Measurements from ENCODE around the gene ULBP2.
A peak's percentile ranks its signal among the peaks of the same experiment; 100 is the strongest.
"Not testable (repeated sequence)": the region's sequence is repeated elsewhere in the genome, so short reads cannot be mapped to it uniquely, and the experiment has no call there.

The ULBP2 gene

DNA sequence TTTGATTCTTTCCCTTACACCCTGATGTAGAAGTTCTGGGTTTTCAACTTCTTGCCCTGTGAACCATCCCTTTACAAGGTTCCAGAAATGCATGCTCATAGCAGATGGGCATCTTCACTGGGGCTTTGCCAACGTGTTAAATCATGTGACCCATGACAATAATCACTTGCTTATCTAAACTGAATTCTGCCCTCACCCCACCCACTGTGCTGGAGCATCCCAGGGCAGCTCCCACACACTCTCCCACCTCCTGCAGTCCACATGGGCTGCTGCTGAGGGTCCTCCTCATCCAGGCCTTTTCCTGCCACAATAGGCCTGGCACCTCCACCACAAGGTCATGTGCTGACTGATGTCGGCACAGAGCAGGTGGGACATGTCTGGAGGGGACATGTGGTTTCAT is 26.2 kb downstream of the ULBP2 start:
- not testable (repeated sequence) for H3K36me3 Mint-ChIP-seq (ENCODE audit: low read depth); H3K27ac Mint-ChIP-seq
- H3K27me3 Mint-ChIP-seq (ENCODE audit: low read depth): peaks cover 73% of the 10 kb centered on the region

DNA sequence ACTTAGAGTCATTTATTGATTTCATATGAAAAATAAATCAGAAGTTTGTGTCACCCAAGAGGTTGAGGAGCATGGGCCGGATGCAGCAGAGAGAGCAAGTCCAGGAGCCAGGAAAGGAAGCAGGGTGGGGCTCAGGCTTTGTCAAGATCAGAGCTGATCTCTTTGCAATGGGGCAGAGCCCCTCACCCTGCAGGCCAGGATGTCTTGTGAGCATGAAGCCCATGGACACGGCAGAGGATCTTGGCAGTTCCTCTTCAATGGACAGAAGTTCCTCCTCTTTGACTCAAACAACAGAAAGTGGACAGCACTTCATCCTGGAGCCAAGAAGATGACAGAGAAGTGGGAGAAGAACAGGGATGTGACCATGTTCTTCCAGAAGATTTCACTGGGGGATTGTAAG is 27.1 kb downstream of the ULBP2 start:
- Mint-ChIP-seq H3K27me3 (ENCODE audit: low read depth) (peaks cover 71% of the 10 kb centered on the region), H3K4me1 (ENCODE audit: low read depth) (peaks cover 14% of the 10 kb centered on the region)
- DNase-seq (ENCODE audit: low spot score); H3K36me3 Mint-ChIP-seq (ENCODE audit: low read depth); H3K27ac Mint-ChIP-seq; H3K9me3 Mint-ChIP-seq; H3K4me3 Mint-ChIP-seq: not testable (repeated sequence)

More for the DNA sequence above, 26.2 kb downstream of the ULBP2 start:
- peaks cover 19% of the 10 kb centered on the region for H3K4me1 Mint-ChIP-seq (ENCODE audit: low read depth)
- not testable (repeated sequence) for H3K9me3 Mint-ChIP-seq; H3K4me3 Mint-ChIP-seq; DNase-seq (ENCODE audit: low spot score)

DNA sequence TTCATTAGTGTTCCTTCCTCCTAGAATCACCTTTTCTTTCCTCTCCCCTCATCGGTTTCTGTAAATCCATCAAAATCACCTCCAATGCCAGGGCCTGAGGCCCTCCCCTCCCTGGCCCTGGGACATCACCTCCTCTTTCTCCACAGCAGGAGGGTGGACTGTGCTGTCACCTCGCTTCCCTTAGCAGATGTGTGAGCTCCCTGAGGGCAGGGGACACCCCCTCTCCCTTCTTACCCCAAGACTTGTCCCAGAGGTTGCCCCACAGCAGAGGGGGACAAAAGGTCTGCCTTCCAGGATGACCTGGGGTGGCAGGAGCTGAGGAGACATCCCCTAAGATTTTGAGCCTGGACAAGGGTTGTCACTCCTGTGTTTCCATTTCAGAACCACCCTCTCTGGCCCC is 27.8 kb downstream of the ULBP2 start:
- Mint-ChIP-seq H3K4me1 (ENCODE audit: low read depth) (peaks cover 13% of the 10 kb centered on the region), H3K4me3 (no peak overlapping the region), H3K27ac (no peak overlapping the region), H3K36me3 (ENCODE audit: low read depth) (peaks cover 2% of the 10 kb centered on the region), H3K9me3 (no peaks in the 10 kb centered on the region), H3K27me3 (ENCODE audit: low read depth) (peaks cover 72% of the 10 kb centered on the region)
- no peak for DNase-seq (ENCODE audit: low spot score)

DNA sequence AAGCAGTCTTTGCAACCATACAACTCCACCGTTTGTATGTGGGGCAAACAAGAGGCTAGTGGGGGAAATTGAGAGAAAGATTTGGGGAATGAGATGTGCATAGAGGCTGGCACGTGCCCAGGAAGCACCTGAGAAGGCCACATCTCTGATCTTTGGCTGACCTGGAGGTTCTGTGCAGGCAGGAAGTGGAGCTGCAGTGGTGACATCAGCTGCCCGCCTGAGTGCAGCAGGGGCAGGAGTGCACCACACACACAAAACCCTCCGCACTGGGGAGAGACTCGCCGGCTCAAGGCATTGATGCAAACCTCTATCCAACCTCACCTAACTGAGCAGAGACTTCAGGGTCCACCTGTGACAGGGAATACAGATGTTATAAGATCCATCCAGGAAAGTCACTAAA is 32.6 kb downstream of the ULBP2 start:
- not testable (repeated sequence) for H3K4me3 Mint-ChIP-seq; H3K9me3 Mint-ChIP-seq; DNase-seq (ENCODE audit: low spot score); H3K36me3 Mint-ChIP-seq (ENCODE audit: low read depth); H3K27ac Mint-ChIP-seq; H3K4me1 Mint-ChIP-seq (ENCODE audit: low read depth)
- H3K27me3 Mint-ChIP-seq (ENCODE audit: low read depth): peaks cover 77% of the 10 kb centered on the region

- H3K27ac Mint-ChIP-seq: no peak overlapping the region
- no peaks in the 10 kb centered on the region for H3K36me3 Mint-ChIP-seq (ENCODE audit: low read depth)
- H3K27me3 Mint-ChIP-seq (ENCODE audit: low read depth): peaks cover 77% of the 10 kb centered on the region
- no peak overlapping the region for H3K4me3 Mint-ChIP-seq
- no peak for DNase-seq (ENCODE audit: low spot score)
- H3K4me1 Mint-ChIP-seq (ENCODE audit: low read depth): peaks cover 4% of the 10 kb centered on the region
- no peaks in the 10 kb centered on the region for H3K9me3 Mint-ChIP-seq
Observed at GRCh38 chr6:149974825-149975224, 33.0 kb downstream of the ULBP2 start.

- H3K27ac Mint-ChIP-seq: no peak overlapping the region
- H3K4me3 Mint-ChIP-seq: no peak overlapping the region
- no peak for DNase-seq (ENCODE audit: low spot score)
- H3K36me3 Mint-ChIP-seq (ENCODE audit: low read depth): no peaks in the 10 kb centered on the region
- H3K4me1 Mint-ChIP-seq (ENCODE audit: low read depth): peaks cover 4% of the 10 kb centered on the region
- H3K27me3 Mint-ChIP-seq (ENCODE audit: low read depth): peaks cover 75% of the 10 kb centered on the region
- H3K9me3 Mint-ChIP-seq: no peaks in the 10 kb centered on the region
Observed at GRCh38 chr6:149975400-149975799, 33.6 kb downstream of the ULBP2 start.

DNA sequence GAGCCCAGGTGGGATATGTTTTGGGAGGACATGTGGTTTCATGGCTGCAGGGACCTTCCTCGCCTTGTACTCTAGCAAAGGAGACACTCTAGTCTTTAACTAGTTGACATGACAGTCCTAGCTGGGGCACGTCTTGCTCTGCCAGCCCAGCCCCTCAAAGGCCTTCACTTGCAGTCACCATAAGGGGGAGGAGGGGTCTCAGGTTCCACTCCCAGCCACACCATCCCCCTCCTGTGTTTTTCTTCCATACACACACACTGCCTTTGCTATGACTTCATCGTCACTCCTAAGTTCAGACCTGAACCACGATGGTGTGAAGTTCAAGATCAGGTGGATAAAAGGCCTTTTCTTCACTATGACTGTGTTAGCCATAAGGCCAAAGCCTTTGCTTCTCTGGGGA is 35.4 kb downstream of the ULBP2 start:
- DNase-seq (ENCODE audit: low spot score): no peak
- Mint-ChIP-seq H3K4me3 (no peak overlapping the region), H3K36me3 (ENCODE audit: low read depth) (no peaks in the 10 kb centered on the region), H3K27me3 (ENCODE audit: low read depth) (peaks cover 91% of the 10 kb centered on the region), H3K27ac (no peak overlapping the region), H3K9me3 (no peaks in the 10 kb centered on the region), H3K4me1 (ENCODE audit: low read depth) (peaks cover 11% of the 10 kb centered on the region)

- no peak overlapping the region for H3K4me3 Mint-ChIP-seq
- no peaks in the 10 kb centered on the region for H3K36me3 Mint-ChIP-seq (ENCODE audit: low read depth)
- DNase-seq (ENCODE audit: low spot score): no peak
- H3K4me1 Mint-ChIP-seq (ENCODE audit: low read depth): peaks cover 11% of the 10 kb centered on the region
- H3K27ac Mint-ChIP-seq: no peak overlapping the region
- H3K27me3 Mint-ChIP-seq (ENCODE audit: low read depth): peaks cover 94% of the 10 kb centered on the region
- H3K9me3 Mint-ChIP-seq: no peaks in the 10 kb centered on the region
Observed at GRCh38 chr6:149978610-149979009, 36.8 kb downstream of the ULBP2 start.

DNA sequence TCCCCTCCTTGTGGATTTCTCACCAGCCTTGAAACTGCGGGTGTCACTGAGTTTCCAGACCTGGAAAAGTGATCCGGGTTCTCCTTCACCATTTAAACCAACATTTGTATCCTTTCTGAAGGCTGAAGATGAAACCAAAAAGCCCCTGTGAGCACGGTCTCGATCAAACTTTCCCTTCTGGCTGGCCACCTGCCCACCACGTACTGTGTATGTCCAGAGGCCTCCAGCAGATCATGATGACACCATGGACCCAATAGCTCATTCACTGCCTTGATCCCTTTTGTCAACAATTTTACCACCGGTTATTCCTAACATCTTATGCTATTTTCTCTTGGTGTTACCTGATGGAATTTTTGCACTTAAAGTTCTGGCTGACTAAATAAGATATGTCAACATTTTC is 37.5 kb downstream of the ULBP2 start:
- Mint-ChIP-seq H3K36me3 (ENCODE audit: low read depth) (no peaks in the 10 kb centered on the region), H3K27me3 (ENCODE audit: low read depth) (peaks cover 92% of the 10 kb centered on the region), H3K27ac (no peak overlapping the region), H3K9me3 (no peaks in the 10 kb centered on the region), H3K4me1 (ENCODE audit: low read depth) (peaks cover 9% of the 10 kb centered on the region), H3K4me3 (no peak overlapping the region)
- no peak for DNase-seq (ENCODE audit: low spot score)

GRCh38 chr6:149983145-149983544 is 41.3 kb downstream of the ULBP2 start:
- DNase-seq (ENCODE audit: low spot score): no peak
- H3K4me1 Mint-ChIP-seq (ENCODE audit: low read depth): peaks cover 7% of the 10 kb centered on the region
- H3K4me3 Mint-ChIP-seq: no peak overlapping the region
- H3K27me3 Mint-ChIP-seq (ENCODE audit: low read depth): peaks cover 92% of the 10 kb centered on the region
- H3K27ac Mint-ChIP-seq: no peak overlapping the region
- H3K36me3 Mint-ChIP-seq (ENCODE audit: low read depth): peaks cover 2% of the 10 kb centered on the region
- peaks cover 7% of the 10 kb centered on the region for H3K9me3 Mint-ChIP-seq

- Mint-ChIP-seq H3K4me1 (ENCODE audit: low read depth) (peaks cover 17% of the 10 kb centered on the region), H3K4me3 (no peak overlapping the region), H3K36me3 (ENCODE audit: low read depth) (peaks cover 6% of the 10 kb centered on the region), H3K9me3 (peaks cover 17% of the 10 kb centered on the region), H3K27me3 (ENCODE audit: low read depth) (peaks cover 93% of the 10 kb centered on the region), H3K27ac (no peak overlapping the region)
- DNase-seq (ENCODE audit: low spot score): no peak
Observed at GRCh38 chr6:149984773-149985172, 43.0 kb downstream of the ULBP2 start.

GRCh38 chr6:149985481-149985937 is 43.7 kb downstream of the ULBP2 start:
- Mint-ChIP-seq H3K9me3 (peaks cover 17% of the 10 kb centered on the region), H3K27ac (no peak overlapping the region)

GRCh38 chr6:149987602-149988107 is 45.8 kb downstream of the ULBP2 start:
- Mint-ChIP-seq H3K27ac (no peak overlapping the region), H3K36me3 (ENCODE audit: low read depth) (peaks cover 9% of the 10 kb centered on the region), H3K4me1 (ENCODE audit: low read depth) (peaks cover 30% of the 10 kb centered on the region), H3K9me3 (peaks cover 17% of the 10 kb centered on the region), H3K27me3 (ENCODE audit: low read depth) (peaks cover 96% of the 10 kb centered on the region), H3K4me3 (no peak overlapping the region)
- no peak for DNase-seq (ENCODE audit: low spot score)

More at GRCh38 chr6:149985481-149985937, 43.7 kb downstream of the ULBP2 start:
- H3K4me1 Mint-ChIP-seq (ENCODE audit: low read depth): peaks cover 24% of the 10 kb centered on the region
- DNase-seq (ENCODE audit: low spot score): no peak
- no peak overlapping the region for H3K4me3 Mint-ChIP-seq
- H3K36me3 Mint-ChIP-seq (ENCODE audit: low read depth): peaks cover 8% of the 10 kb centered on the region
- peaks cover 95% of the 10 kb centered on the region for H3K27me3 Mint-ChIP-seq (ENCODE audit: low read depth)

GRCh38 chr6:149988550-149989346 is 46.9 kb downstream of the ULBP2 start:
- H3K4me1 Mint-ChIP-seq (ENCODE audit: low read depth): peaks cover 30% of the 10 kb centered on the region
- peak overlapping the region; percentile 20 for H3K4me3 Mint-ChIP-seq
- H3K36me3 Mint-ChIP-seq (ENCODE audit: low read depth): peaks cover 9% of the 10 kb centered on the region

More at GRCh38 chr6:149988550-149989346, 46.9 kb downstream of the ULBP2 start:
- Mint-ChIP-seq H3K27me3 (ENCODE audit: low read depth) (peaks cover 96% of the 10 kb centered on the region), H3K27ac (no peak overlapping the region), H3K9me3 (peaks cover 17% of the 10 kb centered on the region)
- no peak for DNase-seq (ENCODE audit: low spot score)
